Hepatic stellate cell (primary cell): ENCODE data around the gene ADGRV1.
"Not testable (repeated sequence)": the region's sequence is repeated elsewhere in the genome, so short reads cannot be mapped to it uniquely, and the experiment has no call there.

Experiments used
- DNase-seq: peaks from one replicate; pipeline ENCODE4 v3.0.0; 2011; ENCODE audit warnings: low spot score

The ADGRV1 gene

DNA sequence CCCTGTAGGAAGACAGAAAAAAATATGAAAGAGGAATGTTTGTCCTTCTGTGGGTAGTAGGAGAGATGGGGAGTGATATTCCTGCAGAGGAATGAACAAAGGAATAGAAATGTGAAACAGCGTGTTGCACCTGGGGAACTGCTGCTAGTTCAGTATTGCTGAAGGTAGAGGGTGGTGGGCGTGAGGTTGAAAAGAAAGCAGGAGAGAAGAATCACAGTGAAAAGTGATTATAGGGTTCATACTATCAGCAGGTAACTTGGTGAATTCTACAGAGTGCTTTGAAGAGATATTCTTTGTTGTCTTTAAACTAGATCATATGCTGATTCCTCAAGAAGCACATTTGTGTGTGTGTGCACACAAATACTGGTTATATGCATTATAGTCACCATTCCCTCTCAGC, 95.6 kb downstream of the ADGRV1 start:
- DNase-seq = no peak

DNA sequence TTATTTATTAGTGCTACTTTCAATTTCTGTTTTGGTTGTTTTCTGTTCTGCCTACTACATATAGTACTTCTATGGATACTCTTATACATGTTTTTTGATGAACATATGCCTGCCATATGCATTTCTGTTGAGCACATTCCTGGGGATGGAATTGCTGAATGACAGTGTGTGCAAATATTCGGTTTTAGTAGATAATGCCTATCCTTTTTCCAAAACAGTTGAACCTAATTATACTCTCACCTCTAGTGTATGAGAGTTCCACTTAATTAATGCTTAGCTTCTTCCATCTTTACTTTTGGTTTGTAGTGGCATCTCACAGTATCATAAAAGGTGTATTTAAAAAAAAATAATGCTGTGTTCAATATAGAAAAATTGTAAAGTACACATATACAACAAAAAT, 96.8 kb downstream of the ADGRV1 start:
- no peak for DNase-seq

- DNase-seq = no peak
Observed at GRCh38 chr5:90657030-90657429, 98.4 kb downstream of the ADGRV1 start.

DNA sequence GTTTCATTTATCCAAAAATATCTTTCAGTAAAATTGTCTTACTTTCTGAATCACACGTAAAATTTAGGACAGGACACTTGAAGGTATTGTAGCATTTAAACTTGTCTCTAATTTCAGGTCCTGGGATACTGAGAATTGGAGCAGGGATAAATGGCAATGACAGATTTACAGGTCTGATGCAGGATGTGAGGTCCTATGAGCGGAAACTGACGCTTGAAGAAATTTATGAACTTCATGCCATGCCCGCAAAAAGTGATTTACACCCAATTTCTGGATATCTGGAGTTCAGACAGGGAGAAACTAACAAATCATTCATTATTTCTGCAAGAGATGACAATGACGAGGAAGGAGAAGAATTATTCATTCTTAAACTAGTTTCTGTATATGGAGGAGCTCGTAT, 99.2 kb downstream of the ADGRV1 start:
- DNase-seq = no peak

- no peak for DNase-seq
Observed at GRCh38 chr5:90658620-90659019, 100.0 kb downstream of the ADGRV1 start.

DNA sequence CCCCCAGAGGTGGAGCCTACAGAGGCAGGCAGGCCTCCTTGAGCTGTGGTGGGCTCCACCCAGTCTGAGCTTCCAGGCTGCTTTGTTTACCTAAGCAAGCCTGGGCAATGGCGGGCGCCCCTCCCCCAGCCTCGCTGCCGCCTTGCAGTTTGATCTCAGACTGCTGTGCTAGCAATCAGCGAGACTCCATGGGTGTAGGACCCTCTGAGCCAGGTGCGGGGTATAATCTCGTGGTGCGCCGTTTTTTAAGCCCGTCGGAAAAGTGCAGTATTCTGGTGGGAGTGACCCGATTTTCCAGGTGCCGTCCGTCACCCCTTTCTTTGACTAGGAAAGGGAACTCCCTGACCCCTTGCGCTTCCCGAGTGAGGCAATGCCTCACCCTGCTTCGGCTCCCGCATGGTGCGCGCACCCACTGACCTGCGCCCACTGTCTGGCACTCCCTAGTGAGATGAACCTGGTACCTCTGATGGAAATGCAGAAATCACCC, 109.5 kb downstream of the ADGRV1 start:
- DNase-seq = not testable (repeated sequence)

GRCh38 chr5:90675222-90675621, 116.6 kb downstream of the ADGRV1 start:
- DNase-seq = no peak

GRCh38 chr5:90680921-90681563, 122.4 kb downstream of the ADGRV1 start:
- no peak for DNase-seq

DNA sequence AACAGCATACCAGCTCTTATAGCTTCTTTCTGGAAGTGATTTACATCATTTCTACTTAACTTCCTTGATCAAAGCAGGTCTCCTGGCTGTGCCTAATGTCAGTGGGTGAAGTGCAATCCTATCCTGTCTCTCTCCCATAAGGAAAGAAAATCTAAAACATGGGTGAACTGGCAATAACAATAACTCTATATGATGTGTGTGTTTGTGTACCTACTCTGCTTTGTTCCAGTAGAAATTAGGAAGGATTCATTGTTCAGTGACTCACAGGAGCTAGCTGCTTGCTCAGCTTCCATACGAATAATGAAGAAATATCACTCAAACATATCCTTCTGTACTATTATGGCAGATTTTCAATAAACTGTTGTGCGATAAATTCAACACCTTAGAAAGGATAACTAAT, 123.7 kb downstream of the ADGRV1 start:
- DNase-seq = no peak

GRCh38 chr5:90685425-90686022, 126.9 kb downstream of the ADGRV1 start:
- no peak for DNase-seq

DNA sequence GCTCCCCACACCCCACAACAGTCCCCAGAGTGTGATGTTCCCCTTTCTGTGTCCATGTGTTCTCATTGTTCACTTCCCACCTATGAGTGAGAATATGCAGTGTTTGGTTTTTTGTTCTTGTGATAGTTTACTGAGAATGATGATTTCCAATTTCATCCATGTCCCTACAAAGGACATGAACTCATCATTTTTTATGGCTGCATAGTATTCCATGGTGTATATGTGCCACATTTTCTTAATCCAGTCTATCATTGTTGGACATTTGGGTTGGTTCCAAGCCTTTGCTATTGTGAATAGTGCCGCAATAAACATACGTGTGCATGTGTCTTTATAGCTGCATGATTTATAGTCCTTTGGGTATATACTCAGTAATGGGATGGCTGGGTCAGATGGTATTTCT, 127.8 kb downstream of the ADGRV1 start:
- DNase-seq = not testable (repeated sequence)

DNA sequence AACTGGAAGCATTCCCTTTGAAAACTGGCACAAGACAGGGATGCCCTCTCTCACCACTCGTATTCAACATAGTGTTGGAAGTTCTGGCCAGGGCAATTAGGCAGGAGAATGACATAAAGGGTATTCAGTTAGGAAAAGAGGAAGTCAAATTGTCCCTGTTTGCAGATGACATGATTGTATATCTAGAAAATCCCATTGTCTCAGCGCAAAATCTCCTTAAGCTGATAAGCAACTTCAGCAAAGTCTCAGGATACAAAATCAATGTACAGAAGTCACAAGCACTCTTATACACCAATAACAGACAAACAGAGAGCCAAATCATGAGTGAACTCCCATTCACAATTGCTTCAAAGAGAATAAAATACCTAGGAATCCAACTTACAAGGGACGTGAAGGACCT, 128.9 kb downstream of the ADGRV1 start:
- not testable (repeated sequence) for DNase-seq

DNA sequence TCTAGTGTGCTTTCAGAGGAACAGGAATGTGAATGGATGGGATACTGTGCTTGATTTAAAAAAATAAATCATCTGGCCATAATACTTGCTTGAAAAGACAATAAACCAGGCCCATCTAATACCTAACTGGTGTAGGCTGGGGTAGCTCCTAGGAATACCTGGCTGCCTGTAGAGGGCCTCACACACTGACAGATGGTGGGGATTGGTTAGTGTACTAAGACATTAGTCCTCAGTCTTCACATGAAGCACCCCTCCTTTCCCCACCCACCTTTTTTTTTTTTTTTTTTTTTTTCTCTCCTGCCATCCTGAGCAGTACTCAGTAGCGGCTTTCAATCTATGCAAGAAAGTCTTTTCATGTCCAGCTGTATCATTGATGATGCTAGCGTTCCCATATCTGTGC, 130.5 kb downstream of the ADGRV1 start:
- no peak for DNase-seq

DNA sequence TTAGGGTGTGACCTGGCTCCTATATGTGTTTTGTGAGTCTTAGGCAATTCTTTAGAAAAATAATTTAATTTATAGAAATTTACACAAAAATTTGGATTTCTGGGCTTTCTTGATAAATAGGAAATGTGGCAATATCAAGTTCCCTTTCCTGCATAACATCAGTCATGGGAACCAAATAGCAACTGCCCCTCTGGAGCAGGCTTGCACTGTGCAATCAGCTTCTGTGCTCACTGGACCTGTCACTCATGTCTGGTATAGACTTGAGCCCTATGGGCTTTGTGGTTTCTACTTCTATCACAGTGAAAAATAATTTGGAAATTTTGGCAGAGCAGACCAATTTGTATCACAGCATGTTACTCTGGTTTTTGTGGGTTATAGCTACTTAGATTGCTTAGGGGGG, 131.7 kb downstream of the ADGRV1 start:
- no peak for DNase-seq

- no peak for DNase-seq
Observed at GRCh38 chr5:90691533-90691932, 132.9 kb downstream of the ADGRV1 start.

- no peak for DNase-seq
Observed at GRCh38 chr5:90696153-90696552, 137.6 kb downstream of the ADGRV1 start.

DNA sequence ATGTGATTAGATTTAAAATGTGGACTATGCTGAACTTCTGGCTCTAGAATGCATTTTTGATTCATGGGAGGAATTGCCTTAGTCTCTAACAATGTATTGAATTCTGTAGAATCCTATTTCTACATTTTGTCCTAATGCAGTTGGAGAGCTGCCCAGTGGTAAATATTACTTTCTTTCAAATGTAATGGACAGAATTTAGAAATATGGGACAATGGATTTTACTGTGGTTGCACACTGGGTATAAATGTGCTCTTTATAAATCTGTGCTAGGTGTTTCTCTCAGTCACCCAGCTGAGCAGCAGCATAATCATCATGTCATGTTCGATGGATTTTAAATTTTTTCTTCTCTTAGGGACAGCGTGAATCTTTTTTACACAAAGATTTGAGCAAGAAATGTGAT, 141.7 kb downstream of the ADGRV1 start:
- DNase-seq = no peak

- no peak for DNase-seq
Observed at GRCh38 chr5:90703932-90704331, 145.3 kb downstream of the ADGRV1 start.

DNA sequence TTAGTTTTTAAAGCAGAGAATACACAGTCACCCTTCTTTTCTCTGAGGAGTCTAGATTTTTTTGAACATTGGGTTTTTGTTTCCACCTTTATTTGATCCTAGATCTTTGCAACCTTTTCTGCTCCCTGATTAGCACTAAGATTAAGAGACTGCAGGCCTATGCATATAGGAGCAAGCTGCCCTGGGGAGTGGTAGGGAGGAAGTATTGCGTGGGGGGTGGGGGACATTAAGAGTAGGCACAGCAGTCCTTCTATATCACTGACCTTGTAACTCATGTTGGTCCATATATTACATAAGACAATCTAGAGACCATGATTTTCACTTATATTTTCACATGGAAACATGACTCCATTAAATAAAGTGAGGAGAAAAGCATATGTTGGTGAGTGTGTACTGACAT, 149.1 kb downstream of the ADGRV1 start:
- no peak for DNase-seq

- peak; percentile 19 for DNase-seq
Observed at GRCh38 chr5:90709323-90710155, 150.9 kb downstream of the ADGRV1 start.

- DNase-seq = no peak
Observed at GRCh38 chr5:90718387-90718786, 159.8 kb downstream of the ADGRV1 start.

DNA sequence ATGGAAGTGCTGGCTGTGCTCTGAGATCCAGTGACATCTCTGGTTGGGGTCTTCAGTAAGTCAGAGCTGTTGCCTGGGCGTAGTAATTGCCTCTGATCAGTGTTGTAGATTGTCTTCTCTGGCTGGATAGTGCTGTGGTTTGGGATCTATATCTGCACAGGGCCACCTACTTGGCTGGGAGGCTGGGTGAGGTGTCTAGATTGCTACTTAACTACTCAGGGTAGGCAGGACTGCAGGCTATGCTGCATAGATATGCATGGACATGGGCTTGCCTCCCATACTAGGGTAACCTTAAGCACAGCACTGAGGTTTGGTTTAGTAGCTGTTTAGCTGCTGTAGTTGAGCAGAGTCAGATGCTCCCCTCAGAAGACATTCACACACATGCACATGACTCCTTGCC, 181.0 kb downstream of the ADGRV1 start:
- no peak for DNase-seq

GRCh38 chr5:90740244-90740799, 181.7 kb downstream of the ADGRV1 start:
- no peak for DNase-seq
